Thyroid gland (tissue), 4 donors: Measurements from ENCODE around the gene TENM3.

Source experiments
- CTCF ChIP-seq, 6 experiments: fragments of 200-600 bp in 3 of 6; fragments of 450-650 bp in 3 of 6; sonication (generic) in 3 of 6; IDR thresholded peaks; one replicate each; pipeline ENCODE4 v1.5.1; 2016 to 2019; ENCODE audit warnings: antibody characterized with exemption in 6 of 6, mild to moderate bottlenecking in 2 of 6, inconsistent platforms in 1 of 6, moderate library complexity in 1 of 6
- POLR2A ChIP-seq, 2 donors: fragments of 450-650 bp; IDR thresholded peaks; one replicate each; pipeline ENCODE4 v1.6.1; 2017; ENCODE audit warnings: antibody characterized with exemption in 2 of 2, mild to moderate bottlenecking in 2 of 2, moderate library complexity in 1 of 2

- TF ChIP-seq POLR2A (IDR thresholded peaks at IDR 0.05): no peak
- TF ChIP-seq CTCF (IDR thresholded peaks at IDR 0.05): no peak
Observed at GRCh38 chr4:182348779-182349326, 105.7 kb downstream of the TENM3 start.
